ENCODE data around the gene KLK1. TPM values are rescaled to one million over a fixed set of nuclear protein-coding genes. Genes with fewer than 3 reads are reported as not detected.
A peak's percentile ranks its signal among the peaks of the same experiment; 100 is the strongest.

The KLK1 gene
- total and polyA plus RNA-seq, 2 of the 13 experiments (the other 11 are each of a cell fraction or from before 2014, with no cell fraction given) = not detected

DNA sequence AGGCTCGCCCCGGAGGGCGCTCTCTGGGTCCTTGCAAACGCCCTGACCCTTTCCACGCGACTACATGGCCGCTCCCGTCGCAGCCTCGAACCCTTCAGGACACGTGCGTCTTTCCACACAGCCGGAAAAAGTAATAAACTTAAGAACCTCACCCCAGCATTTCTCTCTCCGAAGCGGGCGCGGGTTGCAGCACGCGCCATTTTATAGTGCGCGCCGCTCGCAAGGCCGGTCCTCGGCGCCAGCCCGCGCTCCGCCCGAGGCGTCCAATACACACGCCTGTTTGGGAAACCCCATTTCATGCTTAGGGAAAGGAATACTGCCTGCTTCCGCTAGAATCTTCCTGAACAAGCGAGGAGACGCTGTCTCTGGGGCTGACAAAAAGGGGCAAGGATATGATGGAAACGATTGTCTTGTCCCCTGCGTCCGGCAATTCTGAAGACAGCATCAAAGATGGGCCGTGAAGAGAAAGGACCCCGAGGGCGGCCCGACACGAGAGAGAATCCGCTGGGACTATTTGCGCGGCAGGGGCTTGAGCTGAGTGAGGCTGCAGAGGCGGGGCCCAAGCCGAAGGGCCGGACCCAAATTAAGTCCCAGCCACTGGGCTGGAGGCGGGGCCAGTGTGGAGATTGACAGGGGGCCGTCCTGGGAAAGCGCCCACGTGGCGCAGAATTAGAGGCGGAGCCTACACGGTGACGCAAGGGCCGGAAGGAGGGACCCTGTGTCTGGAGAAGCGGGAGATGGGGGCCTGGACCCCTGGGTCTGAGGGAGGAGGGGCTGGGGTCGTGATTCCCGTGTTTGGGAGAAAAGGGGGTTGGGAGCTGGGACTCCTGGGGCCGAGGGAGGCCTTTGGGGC lies 18.9 kb downstream of the KLK1 start (continued):
- TF ChIP-seq, protein P1, sequence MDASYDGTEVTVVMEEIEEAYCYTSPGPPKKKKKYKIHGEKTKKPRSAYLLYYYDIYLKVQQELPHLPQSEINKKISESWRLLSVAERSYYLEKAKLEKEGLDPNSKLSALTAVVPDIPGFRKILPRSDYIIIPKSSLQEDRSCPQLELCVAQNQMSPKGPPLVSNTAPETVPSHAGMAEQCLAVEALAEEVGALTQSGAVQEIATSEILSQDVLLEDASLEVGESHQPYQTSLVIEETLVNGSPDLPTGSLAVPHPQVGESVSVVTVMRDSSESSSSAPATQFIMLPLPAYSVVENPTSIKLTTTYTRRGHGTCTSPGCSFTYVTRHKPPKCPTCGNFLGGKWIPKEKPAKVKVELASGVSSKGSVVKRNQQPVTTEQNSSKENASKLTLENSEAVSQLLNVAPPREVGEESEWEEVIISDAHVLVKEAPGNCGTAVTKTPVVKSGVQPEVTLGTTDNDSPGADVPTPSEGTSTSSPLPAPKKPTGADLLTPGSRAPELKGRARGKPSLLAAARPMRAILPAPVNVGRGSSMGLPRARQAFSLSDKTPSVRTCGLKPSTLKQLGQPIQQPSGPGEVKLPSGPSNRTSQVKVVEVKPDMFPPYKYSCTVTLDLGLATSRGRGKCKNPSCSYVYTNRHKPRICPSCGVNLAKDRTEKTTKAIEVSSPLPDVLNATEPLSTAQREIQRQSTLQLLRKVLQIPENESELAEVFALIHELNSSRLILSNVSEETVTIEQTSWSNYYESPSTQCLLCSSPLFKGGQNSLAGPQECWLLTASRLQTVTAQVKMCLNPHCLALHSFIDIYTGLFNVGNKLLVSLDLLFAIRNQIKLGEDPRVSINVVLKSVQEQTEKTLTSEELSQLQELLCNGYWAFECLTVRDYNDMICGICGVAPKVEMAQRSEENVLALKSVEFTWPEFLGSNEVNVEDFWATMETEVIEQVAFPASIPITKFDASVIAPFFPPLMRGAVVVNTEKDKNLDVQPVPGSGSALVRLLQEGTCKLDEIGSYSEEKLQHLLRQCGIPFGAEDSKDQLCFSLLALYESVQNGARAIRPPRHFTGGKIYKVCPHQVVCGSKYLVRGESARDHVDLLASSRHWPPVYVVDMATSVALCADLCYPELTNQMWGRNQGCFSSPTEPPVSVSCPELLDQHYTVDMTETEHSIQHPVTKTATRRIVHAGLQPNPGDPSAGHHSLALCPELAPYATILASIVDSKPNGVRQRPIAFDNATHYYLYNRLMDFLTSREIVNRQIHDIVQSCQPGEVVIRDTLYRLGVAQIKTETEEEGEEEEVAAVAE (CRISPR knock-in tag; IDR thresholded peaks at IDR 0.05; ENCODE audit: borderline replicate concordance) = no peak
- TF ChIP-seq KLF9 (CRISPR knock-in tag; IDR thresholded peaks at IDR 0.05; ENCODE audit: low read depth) = 0 out of 2 replicates have a peak, but pooled peaks have one; percentile 48
- 0 out of 2 replicates have a peak, but pooled peaks have one; percentile 37 for TF ChIP-seq HNF1B (CRISPR knock-in tag; IDR thresholded peaks at IDR 0.05)
- no peak for TF ChIP-seq FOXA1 (IDR thresholded peaks at IDR 0.05)
- TF ChIP-seq FOXA1 (CRISPR knock-in tag; IDR thresholded peaks at IDR 0.05) = no peak
- TF ChIP-seq, protein P2, sequence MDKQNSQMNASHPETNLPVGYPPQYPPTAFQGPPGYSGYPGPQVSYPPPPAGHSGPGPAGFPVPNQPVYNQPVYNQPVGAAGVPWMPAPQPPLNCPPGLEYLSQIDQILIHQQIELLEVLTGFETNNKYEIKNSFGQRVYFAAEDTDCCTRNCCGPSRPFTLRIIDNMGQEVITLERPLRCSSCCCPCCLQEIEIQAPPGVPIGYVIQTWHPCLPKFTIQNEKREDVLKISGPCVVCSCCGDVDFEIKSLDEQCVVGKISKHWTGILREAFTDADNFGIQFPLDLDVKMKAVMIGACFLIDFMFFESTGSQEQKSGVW (CRISPR knock-in tag; IDR thresholded peaks at IDR 0.05; ENCODE audit: borderline replicate concordance) = no peak
- 0 out of 2 replicates have a peak, but pooled peaks have one; percentile 53 for TF ChIP-seq CC2D1A (CRISPR knock-in tag; IDR thresholded peaks at IDR 0.05)
- no peak for TF ChIP-seq ZFYVE20 (CRISPR knock-in tag; IDR thresholded peaks at IDR 0.05; ENCODE audit: borderline replicate concordance, low read depth)
- peak; percentile 64; the same call in 1 of the 2 replicates for TF ChIP-seq ZFP91 (CRISPR knock-in tag; IDR thresholded peaks at IDR 0.05; ENCODE audit: borderline replicate concordance)
- TF ChIP-seq NCOR1 (IDR thresholded peaks at IDR 0.05; ENCODE audit: borderline replicate concordance, low read length) = peak; percentile 33; the same call in 1 of the 2 replicates
- TF ChIP-seq, protein P3, sequence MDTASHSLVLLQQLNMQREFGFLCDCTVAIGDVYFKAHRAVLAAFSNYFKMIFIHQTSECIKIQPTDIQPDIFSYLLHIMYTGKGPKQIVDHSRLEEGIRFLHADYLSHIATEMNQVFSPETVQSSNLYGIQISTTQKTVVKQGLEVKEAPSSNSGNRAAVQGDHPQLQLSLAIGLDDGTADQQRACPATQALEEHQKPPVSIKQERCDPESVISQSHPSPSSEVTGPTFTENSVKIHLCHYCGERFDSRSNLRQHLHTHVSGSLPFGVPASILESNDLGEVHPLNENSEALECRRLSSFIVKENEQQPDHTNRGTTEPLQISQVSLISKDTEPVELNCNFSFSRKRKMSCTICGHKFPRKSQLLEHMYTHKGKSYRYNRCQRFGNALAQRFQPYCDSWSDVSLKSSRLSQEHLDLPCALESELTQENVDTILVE (CRISPR knock-in tag; IDR thresholded peaks at IDR 0.05) = 0 out of 2 replicates have a peak, but pooled peaks have one; percentile 24
- TF ChIP-seq ZBTB20 (CRISPR knock-in tag; IDR thresholded peaks at IDR 0.05; ENCODE audit: borderline replicate concordance, low read depth) = 0 out of 2 replicates have a peak, but pooled peaks have one; percentile 19
- no peak for TF ChIP-seq ZNF776 (CRISPR knock-in tag; IDR thresholded peaks at IDR 0.05)
- no peak for TF ChIP-seq TOE1 (CRISPR knock-in tag; IDR thresholded peaks at IDR 0.05)

Data from HepG2 (cell line).